Lower leg skin (tissue), 4 donors: ENCODE measurements around the gene SEMA3A. TPM values are rescaled to one million over a fixed set of nuclear protein-coding genes. Genes with fewer than 3 reads are reported as not detected.
"Not testable (repeated sequence)": the region's sequence is repeated elsewhere in the genome, so short reads cannot be mapped to it uniquely, and the experiment has no call there.

Experiments
- DNase-seq, 2 donors: peaks; one replicate each; pipeline ENCODE4 v3.0.0-alpha.2; 2019; ENCODE audit warnings: low spot score in 2 of 2
- H3K4me3 ChIP-seq: fragments of 200-600 bp; sonication (generic); 2 replicates; pipeline ENCODE4 v1.5.1; 2017; ENCODE audit warnings: mild to moderate bottlenecking, low read depth; ENCODE audit not compliant: poor library complexity, severe bottlenecking
- POLR2A ChIP-seq, 2 donors: fragments of 450-650 bp; IDR thresholded peaks; one replicate each; pipeline ENCODE4 v1.6.1; 2016 to 2017; ENCODE audit warnings: antibody characterized with exemption in 2 of 2, mild to moderate bottlenecking in 1 of 2, moderate library complexity in 1 of 2
- WGBS, 2 donors: methylation state at CpG; one replicate each; pipeline ENCODE4 v1.1.5; 2018; 5-methylcytosine and 5-hydroxymethylcytosine counted together
- intact Hi-C: fragments of 100-400 bp; cut with DNase I; formaldehyde crosslinking; loops from one replicate; pipeline ENCODE4 v1.15.0; 2023; ENCODE audit warnings: low total_unique reads
- total RNA-seq, 4 donors: library from RNA; depleted of rRNA; stranded (reverse); fragments of >200 nt; gene quantifications; one replicate each; pipeline ENCODE4 v1.1.0, GENCODE V29; 2016
- TF ChIP-seq, protein P1 (sequence below), 3 donors: fragments of 450-650 bp; IDR thresholded peaks; one replicate each; pipeline ENCODE4 v1.5.1; 2016; ENCODE audit warnings: antibody characterized with exemption in 3 of 3, mild to moderate bottlenecking in 3 of 3, moderate library complexity in 2 of 3

The SEMA3A gene
- total RNA-seq, result 1 to 10 TPM in 3 of 4 donors, under 1 TPM in 1; 0.19 to 1.6 (median 1.4) TPM

DNA sequence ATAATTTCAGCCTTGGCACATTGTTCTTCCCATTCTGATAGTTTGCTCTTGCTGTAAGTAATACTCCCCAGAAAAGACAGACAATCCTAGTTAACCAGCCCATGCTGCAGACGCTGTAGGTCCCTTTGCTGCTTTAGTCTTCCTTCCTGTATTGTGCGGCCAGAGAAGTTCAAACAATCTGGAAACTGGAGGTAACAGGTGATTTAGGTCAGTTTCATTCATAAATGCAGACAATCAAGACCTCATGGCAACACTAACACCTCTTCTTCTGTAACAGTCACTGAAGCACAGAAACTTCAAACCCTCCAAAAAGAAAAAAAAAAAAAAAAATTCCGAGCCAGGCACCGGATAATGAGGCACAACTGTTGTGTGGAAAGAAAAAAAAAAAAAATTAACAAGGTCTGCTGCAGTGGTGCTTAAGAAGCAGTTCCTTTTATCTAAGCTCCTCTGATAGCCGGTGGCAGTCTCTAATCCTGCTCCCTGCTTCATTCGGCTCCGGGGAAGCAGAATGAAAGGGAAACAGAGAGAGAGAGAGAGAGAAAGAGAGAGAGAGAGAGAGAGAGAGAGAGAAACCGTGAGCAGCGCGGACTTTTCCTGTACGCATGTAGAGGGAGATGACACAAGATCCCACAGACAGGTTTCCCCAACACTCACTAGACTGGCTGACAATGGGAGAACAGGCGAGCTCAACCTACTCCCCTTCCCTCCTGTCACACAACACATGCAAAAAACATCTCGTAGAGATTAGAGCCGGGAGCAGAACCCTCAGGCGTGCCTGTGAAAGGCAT lies at the start of gene SEMA3A:
Gene SEMA3A, minus strand, starts transcription at position 306 of the 788 bp plus-strand sequence. Its CDS starts 203 bp downstream, at position 103.
- DNase-seq, result peak in 1 of 2 donors; percentile 19
- intact Hi-C loops, result no loop called here

DNA sequence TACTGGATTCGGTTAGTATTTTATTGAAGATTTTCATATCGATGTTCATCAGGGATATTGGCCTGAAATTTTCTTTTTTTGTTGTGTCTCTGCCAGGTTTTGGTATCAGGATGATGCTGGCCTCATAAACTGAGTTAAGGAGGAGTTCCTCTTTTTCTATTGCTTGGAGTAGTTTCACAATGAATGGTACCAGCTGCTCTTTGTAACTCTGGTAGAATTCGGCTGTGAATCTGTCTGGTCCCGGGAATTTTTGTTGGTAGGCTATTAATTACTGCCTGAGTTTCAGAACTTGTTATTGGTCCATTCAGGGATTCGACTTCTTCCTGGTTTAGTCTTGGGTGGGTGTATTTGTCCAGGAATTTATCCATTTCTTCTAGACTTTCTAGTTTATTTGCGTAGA lies 48.4 kb upstream of the SEMA3A start:
- intact Hi-C loops, result not testable (repeated sequence)

More for the DNA sequence above, at the start of gene SEMA3A:
- 0 to 1% methylated on average over 15 of the region's 15 CpGs for WGBS, 2 donors
- TF ChIP-seq, protein P1, sequence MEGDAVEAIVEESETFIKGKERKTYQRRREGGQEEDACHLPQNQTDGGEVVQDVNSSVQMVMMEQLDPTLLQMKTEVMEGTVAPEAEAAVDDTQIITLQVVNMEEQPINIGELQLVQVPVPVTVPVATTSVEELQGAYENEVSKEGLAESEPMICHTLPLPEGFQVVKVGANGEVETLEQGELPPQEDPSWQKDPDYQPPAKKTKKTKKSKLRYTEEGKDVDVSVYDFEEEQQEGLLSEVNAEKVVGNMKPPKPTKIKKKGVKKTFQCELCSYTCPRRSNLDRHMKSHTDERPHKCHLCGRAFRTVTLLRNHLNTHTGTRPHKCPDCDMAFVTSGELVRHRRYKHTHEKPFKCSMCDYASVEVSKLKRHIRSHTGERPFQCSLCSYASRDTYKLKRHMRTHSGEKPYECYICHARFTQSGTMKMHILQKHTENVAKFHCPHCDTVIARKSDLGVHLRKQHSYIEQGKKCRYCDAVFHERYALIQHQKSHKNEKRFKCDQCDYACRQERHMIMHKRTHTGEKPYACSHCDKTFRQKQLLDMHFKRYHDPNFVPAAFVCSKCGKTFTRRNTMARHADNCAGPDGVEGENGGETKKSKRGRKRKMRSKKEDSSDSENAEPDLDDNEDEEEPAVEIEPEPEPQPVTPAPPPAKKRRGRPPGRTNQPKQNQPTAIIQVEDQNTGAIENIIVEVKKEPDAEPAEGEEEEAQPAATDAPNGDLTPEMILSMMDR (IDR thresholded peaks at IDR 0.05), result no peak
- no peak for TF ChIP-seq POLR2A (IDR thresholded peaks at IDR 0.05)
- H3K4me3 ChIP-seq, result no peak within 1 kb of the TSS

DNA sequence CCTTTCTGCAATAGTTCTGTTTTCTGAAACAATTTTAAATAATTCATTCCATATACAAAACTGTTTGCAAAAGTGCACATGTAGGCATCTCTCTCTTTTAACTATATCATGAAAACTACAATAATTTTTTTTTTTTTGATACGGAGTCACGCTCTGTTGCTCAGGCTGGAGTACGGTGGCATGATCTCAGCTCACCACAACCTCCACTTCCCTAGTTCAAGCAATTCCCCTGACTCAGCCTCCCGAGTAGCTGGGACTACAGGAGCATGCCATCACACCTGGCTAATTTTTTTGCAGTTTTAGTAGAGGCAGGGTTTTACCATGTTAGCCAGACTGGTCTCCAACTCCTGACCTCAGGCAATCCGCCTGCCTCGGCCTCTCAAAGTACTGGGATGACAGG lies 44.0 kb upstream of the SEMA3A start:
- 82 to 87% methylated on average over 6 of the region's 6 CpGs for WGBS, 2 donors
- no peak overlapping the region for H3K4me3 ChIP-seq
- intact Hi-C loops, result no loop called here
- no peak for DNase-seq
- TF ChIP-seq, protein P1 (IDR thresholded peaks at IDR 0.05), result no peak
- no peak for TF ChIP-seq POLR2A (IDR thresholded peaks at IDR 0.05)

More for the DNA sequence above, 48.4 kb upstream of the SEMA3A start:
- WGBS, 2 donors, result 92 to 93% methylated on average over 6 of the region's 6 CpGs
- DNase-seq, H3K4me3 ChIP-seq: not testable (repeated sequence)

DNA sequence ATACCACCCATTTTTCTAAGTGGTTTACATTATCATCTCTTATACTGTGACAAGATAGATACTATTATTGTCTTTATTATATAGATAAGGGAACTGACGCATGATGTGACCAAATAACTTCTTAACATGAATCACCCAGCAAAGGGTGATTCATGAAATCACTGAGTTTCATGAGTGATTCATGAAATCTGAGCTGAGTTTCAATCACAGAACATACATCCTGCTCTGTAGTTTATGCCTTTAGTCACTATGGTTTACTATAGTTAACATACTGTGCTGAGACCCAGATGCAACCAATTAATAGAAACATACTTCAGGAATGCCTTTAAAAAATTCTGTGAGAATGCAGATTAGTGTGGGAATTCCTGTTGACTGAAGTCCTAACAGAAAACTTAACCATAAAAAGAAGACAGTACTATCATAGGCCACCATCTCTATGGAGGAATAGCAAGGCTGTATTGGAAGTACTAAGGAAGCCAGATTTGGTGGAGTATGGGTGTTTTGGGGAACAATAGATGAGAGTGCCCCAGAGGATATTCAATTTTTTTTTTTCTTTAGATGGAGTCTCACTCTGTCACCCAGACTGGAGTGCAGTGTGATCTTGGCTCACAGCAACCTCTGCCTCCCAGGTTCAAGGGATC lies 43.1 kb upstream of the SEMA3A start:
- TF ChIP-seq, protein P1 (IDR thresholded peaks at IDR 0.05), result no peak
- no peak for TF ChIP-seq POLR2A (IDR thresholded peaks at IDR 0.05)
- intact Hi-C loops, result no loop called here
- 65 to 74% methylated on average over 1 of the region's 1 CpG for WGBS, 2 donors

DNA sequence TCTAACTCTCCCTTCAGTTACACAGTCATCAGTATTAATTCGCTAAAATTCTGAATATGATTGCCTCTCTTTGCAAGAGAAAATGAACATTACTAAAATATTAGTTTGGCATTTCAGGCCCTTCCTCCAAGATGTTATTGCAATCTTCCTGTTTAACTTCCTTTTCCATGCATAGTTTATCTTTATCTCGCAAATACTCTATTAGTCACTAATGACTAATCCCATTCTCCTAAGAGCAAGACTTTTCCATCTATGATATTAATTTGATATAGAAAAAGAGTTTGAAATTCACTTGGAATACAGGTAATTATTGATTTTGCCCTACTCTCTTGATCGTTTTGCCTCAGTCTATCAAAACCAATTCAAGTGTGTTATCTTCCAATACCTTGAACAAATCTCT lies 41.8 kb upstream of the SEMA3A start:
- no peak for TF ChIP-seq POLR2A (IDR thresholded peaks at IDR 0.05)
- TF ChIP-seq, protein P1 (IDR thresholded peaks at IDR 0.05), result no peak

More for the DNA sequence above, 43.1 kb upstream of the SEMA3A start:
- no peak overlapping the region for H3K4me3 ChIP-seq
- DNase-seq, result no peak

DNA sequence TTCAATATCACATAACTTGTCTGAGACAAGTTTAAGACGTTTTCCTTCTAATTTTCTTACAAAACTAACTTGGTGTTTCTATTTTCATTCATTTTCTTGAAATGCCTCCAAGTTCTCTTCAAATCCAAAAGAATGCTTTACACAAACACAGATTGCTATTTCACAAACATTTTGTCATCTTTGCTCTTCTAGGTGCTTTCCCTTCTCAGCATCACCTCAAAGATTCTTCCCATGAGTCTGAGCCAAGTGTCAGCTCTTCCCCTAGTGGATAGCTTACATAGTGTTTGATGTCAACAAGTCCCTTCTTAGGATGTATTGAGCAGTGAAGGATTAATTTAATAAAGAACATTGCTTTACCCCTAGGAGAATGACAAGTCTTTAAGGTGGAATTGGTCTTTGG lies 38.1 kb upstream of the SEMA3A start:
- H3K4me3 ChIP-seq, result no peak overlapping the region
- DNase-seq, result no peak
- WGBS, 2 donors, result 13% methylated on average over 1 of the region's 1 CpG
- intact Hi-C loops, result no loop called here
- TF ChIP-seq POLR2A (IDR thresholded peaks at IDR 0.05), result no peak
- TF ChIP-seq, protein P1 (IDR thresholded peaks at IDR 0.05), result no peak

More for the DNA sequence above, 41.8 kb upstream of the SEMA3A start:
- no peak overlapping the region for H3K4me3 ChIP-seq
- intact Hi-C loops, result no loop called here
- no peak for DNase-seq
- WGBS, 2 donors, result 71 to 75% methylated on average over 3 of the region's 3 CpGs
